ENCODE results near the gene RPL41. TPM values are rescaled to one million over a fixed set of nuclear protein-coding genes. Genes with fewer than 3 reads are reported as not detected.

Gene RPL41
- total and polyA plus RNA-seq, 9 of the 15 experiments (the other 6 are each of a cell fraction or from before 2014, with no cell fraction given), result 3,403 to 11,276 (median 5,604) TPM

GRCh38 chr12:56104109-56104814 lies 12.2 kb upstream of the RPL41 start, which contains the start of gene PA2G4 (continued):
- no peak for TF ChIP-seq NR0B1 (IDR thresholded peaks at IDR 0.05; ENCODE audit: partially characterized antibody)
- TF ChIP-seq SIX5 (IDR thresholded peaks at IDR 0.05; ENCODE audit: borderline replicate concordance in 1 of 2, insufficient read depth in 1 of 2, low read depth in 1 of 2, low read length in 2 of 2), result peak; percentile 85 to 92
- no peak; the same call in 1 of the 2 replicates for TF ChIP-seq TAF7 (tag; IDR thresholded peaks at IDR 0.05)
- no peak for TF ChIP-seq NFIC (IDR thresholded peaks at IDR 0.05)
- TF ChIP-seq THRB (CRISPR knock-in tag; conservative IDR thresholded peaks at IDR 0.05), result no peak
- TF ChIP-seq ZNF583 (CRISPR knock-in tag; IDR thresholded peaks at IDR 0.05), result peak; percentile 69; the same call in 1 of the 2 replicates
- no peak for TF ChIP-seq EWSR1 (IDR thresholded peaks at IDR 0.05; ENCODE audit: borderline replicate concordance, low read depth, partially characterized antibody)
- TF ChIP-seq TOE1 (IDR thresholded peaks at IDR 0.05; ENCODE audit: borderline replicate concordance), result no peak; the same call in 1 of the 2 replicates
- peak; percentile 87; the same call in 1 of the 2 replicates for TF ChIP-seq TOE1 (CRISPR knock-in tag; IDR thresholded peaks at IDR 0.05; ENCODE audit: borderline replicate concordance, low read depth)
- no peak for TF ChIP-seq KLF16 (IDR thresholded peaks at IDR 0.05)
- TF ChIP-seq ZC3H11A (IDR thresholded peaks at IDR 0.05; ENCODE audit: low read depth, low read length), result no peak
- TF ChIP-seq IRF2 (CRISPR knock-in tag; IDR thresholded peaks at IDR 0.05), result no peak
- TF ChIP-seq COPS2 (conservative IDR thresholded peaks at IDR 0.05), result no peak
- peak; percentile 77; the same call in 1 of the 2 replicates for TF ChIP-seq CAMTA2 (CRISPR knock-in tag; conservative IDR thresholded peaks at IDR 0.05)
- no peak for TF ChIP-seq NR3C1 (CRISPR knock-in tag; IDR thresholded peaks at IDR 0.05)
- no peak for TF ChIP-seq ZNF140 (CRISPR knock-in tag; IDR thresholded peaks at IDR 0.05)
- no peak for TF ChIP-seq KDM2B (CRISPR knock-in tag; IDR thresholded peaks at IDR 0.05)
- TF ChIP-seq ELK1 (CRISPR knock-in tag; IDR thresholded peaks at IDR 0.05), result no peak
- no peak for TF ChIP-seq ZNF347 (CRISPR knock-in tag; IDR thresholded peaks at IDR 0.05; ENCODE audit: low read depth)
- no peak for TF ChIP-seq ZNF77 (CRISPR knock-in tag; IDR thresholded peaks at IDR 0.05)
- TF ChIP-seq GTF2B (IDR thresholded peaks at IDR 0.05; ENCODE audit: extremely low read depth, insufficient read length), result no peak
- no peak for TF ChIP-seq U2AF1 (optimal IDR thresholded peaks at IDR 0.05; ENCODE audit: low read depth, low read length)
- no peak for TF ChIP-seq PHB (CRISPR knock-in tag; IDR thresholded peaks at IDR 0.05)
- no peak for TF ChIP-seq TFAM (CRISPR knock-in tag; conservative IDR thresholded peaks at IDR 0.05)
- TF ChIP-seq RFX7 (CRISPR knock-in tag; IDR thresholded peaks at IDR 0.05), result no peak

Measured in K562 (cell line).